GM19395 (cell line): ENCODE results near the gene UCN3.
"Not testable (repeated sequence)": the region's sequence is repeated elsewhere in the genome, so short reads cannot be mapped to it uniquely, and the experiment has no call there.

ENCODE experiments used
- ATAC-seq: cut with Tn5 transposase; IDR thresholded peaks from one replicate; pipeline ENCODE4 v1.9.1; 2021; ENCODE audit warnings: mild to moderate bottlenecking, moderate library complexity; ENCODE audit not compliant: unreplicated experiment

The UCN3 gene

GRCh38 chr10:5365928-5366327, 1.2 kb downstream of the UCN3 start:
- no peak for ATAC-seq

DNA sequence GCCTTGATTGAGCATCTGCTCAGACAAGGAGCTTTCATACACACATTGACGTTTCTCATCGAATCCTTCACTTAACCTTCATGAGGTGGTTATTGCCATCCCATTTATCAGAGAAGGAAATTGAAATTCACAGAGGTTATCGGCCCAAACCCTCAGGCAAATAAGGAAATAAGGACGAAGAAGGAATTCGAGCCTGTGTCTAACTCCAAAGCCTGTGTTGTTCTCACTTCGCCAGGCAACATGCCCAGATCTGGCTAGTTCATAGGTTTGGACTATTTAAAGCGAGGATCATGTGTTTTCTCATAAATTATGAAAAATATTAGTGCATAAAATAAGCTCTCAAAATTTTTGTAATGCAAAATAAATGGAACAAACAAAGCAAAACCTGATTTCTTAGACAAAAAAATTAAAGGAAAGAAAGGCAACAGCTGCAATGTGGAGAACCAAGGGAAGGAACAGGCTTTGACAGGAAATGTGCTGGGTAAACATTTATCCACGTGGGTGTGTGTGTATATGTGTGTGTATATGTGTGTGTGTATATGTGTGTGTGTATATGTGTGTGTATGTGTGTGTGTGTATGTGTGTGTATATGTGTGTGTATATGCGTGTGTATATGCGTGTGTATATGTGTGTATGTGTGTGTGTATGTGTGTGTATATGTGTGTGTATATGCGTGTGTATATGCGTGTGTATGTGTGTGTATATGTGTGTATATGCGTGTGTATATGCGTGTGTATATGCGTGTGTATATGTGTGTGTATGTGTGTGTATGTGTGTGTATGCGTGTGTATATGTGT, 4.8 kb downstream of the UCN3 start:
- no peak for ATAC-seq

DNA sequence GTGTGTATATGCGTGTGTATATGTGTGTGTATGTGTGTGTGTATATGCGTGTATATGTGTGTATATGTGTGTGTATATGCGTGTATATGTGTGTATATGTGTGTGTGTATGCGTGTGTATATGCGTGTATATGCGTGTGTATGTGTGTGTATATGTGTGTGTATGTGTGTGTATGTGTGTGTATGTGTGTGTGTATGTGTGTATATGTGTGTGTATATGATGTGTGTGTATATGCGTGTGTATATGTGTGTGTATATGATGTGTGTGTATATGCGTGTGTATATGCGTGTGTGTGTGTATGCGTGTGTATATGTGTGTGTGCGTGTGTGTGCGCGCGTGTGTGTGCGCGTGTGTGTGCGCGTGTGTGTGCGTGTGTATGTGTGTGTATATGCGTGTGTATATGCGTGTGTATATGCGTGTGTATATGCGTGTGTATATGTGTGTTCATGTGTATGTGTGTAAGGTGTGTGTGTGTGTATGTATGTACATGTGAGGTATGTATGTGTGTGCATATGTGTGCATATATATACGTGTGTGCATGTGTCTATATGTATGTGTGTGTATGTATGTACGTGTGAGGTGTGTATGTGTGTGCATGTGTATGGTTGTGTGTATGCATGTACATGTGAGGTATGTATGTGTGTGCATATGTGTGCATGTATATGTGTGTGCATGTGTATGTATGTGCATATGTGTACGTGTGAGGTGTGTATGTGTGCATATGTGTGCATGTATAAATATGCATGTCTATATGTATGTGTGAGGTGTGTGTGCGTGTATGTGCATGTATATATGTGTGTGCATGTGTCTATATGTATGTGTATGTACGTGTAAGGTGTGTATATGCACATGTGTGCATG, 6.0 kb downstream of the UCN3 start:
- no peak for ATAC-seq

- no peak for ATAC-seq
These were observed 8.5 kb downstream of the UCN3 start for GRCh38 chr10:5373307-5373706.

DNA sequence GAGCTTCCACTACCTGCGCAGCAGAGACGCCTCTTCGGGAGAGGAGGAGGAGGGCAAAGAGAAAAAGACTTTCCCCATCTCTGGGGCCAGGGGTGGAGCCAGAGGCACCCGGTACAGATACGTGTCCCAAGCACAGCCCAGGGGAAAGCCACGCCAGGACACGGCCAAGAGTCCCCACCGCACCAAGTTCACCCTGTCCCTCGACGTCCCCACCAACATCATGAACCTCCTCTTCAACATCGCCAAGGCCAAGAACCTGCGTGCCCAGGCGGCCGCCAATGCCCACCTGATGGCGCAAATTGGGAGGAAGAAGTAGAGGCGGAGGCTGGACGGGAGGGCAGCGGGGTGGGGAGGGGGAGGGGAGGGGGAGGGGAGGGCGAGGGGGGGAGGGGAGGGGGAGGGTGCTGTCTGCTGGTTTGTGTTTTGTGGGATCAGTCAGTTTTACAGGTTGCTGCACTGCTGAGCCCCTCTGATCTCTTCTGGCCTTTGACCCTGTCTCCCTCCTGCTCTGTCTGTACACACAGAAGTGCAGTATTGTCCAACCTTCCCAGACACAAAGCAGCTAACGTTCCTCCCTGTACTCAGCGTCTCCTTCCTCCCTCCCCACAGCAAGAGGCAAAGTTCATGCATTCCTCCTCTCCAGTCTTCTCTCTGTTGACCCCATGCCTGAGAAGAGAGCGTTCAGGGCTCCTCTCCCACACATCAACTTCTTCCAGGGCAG, 9.3 kb downstream of the UCN3 start:
- no peak for ATAC-seq

DNA sequence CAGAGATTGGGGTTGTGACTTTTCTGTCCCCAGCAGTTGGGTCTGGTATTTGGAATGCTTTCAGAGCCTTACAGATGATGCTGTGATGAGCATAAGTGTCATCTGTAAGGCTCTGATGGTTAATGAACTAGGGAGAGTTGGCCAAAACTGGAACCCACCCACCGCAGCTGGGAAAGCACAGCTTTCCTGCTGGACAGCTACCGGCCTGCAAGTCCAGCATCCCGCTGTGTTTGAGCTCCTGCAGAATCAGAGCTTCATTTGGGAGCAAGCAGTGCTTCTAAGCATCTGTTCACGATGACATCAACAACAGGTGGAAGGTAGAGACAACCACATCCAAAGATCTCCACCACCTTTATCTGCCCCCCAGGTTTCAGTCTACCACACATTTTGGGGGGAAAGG, 11.7 kb downstream of the UCN3 start:
- no peak for ATAC-seq

- not testable (repeated sequence) for ATAC-seq
These were observed 14.4 kb downstream of the UCN3 start for GRCh38 chr10:5379202-5379601.

DNA sequence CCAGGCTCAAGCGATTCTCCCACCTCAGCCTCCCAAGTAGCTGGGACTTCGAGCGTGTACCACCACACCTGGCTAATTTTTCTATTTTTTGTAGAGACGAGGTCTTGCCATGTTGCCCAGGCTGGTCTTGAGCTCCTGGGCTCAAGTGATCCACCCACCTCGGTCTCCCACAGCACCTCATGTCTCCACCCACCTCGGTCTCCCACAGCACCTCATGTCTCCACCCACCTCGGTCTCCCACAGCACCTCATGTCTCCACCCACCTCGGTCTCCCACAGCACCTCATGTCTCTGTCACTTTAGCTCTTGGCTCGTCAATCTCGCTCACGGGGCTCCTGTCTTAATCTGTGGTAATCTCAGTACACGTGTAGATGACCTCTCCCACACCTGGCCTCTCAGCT, 15.6 kb downstream of the UCN3 start:
- not testable (repeated sequence) for ATAC-seq

DNA sequence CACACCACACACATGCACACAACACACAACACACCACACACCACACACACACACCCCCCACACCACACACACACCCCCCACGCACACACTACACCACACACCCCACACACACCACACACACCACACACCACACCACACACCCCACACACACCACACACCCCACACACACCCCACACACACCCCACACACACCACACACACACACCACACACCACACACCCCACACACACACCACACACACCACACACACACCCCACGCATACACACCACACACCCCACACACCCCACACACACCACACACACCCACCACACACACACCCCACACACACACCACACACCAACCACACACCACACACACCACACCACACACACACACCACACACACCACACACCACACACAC, 16.4 kb downstream of the UCN3 start:
- ATAC-seq = no peak

- ATAC-seq = no peak
These were observed 20.5 kb downstream of the UCN3 start for GRCh38 chr10:5385224-5385623.

DNA sequence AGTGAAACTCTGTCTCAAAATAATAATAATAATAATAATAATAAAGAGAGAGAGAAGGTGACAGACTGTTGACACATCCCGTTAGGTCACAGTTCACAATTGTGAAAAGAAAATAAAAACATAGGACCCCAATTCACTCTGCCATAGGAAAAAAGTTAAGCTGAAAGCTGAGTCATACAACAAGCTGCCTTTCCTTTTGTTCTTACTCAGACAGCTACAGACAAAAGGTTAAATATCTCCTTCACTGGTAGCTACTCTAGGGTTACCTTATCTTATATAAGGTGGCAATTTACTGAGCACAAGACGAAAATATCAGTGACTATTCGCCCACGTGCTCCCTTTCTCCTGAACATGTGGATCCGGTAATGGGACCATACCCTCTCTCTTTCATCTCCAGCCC, 22.4 kb downstream of the UCN3 start:
- ATAC-seq = no peak

- ATAC-seq = no peak
These were observed 25.9 kb downstream of the UCN3 start for GRCh38 chr10:5390607-5391205.

DNA sequence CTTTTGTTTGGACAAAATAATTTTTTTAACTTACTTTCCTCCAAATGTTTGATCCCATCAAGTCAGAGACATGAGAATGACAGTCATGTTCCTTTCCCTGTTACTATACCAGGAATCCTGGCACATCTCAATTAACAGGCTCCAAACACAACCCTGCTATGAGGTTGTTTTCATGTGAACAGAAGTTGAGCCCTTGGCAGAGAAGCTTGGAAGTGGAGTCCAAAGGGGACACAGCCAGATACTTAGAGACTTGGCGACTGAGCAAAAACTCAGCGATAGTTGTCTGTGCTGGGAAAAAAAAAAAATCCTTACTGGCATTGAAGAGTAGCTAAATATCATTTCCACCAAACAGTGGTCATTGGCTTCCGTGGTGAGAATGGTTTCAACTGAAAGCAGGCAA, 27.0 kb downstream of the UCN3 start:
- no peak for ATAC-seq

- ATAC-seq = no peak
These were observed 28.8 kb downstream of the UCN3 start for GRCh38 chr10:5393529-5393928.

GRCh38 chr10:5395168-5395567, 30.4 kb downstream of the UCN3 start:
- no peak for ATAC-seq

- no peak for ATAC-seq
These were observed 32.0 kb downstream of the UCN3 start for GRCh38 chr10:5396556-5397300.

DNA sequence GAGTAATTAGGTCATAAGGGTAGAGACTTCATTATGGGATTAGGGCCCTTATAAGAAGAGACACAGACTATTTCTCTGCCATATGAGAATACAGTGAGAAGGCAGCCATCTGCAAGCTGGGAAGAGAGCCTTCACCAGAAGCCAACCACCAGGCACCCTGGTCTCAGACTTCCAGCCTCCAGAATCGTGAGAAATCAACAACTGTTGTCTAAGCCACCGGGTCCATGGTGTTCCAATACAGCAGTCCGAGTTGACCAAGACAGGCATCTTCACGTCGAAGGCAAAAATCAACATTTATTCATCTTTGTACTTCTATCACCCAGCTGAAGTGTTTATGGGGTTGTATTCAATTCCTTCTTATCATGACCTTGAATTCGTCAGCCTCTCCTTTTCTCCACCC, 34.6 kb downstream of the UCN3 start:
- no peak for ATAC-seq

GRCh38 chr10:5400468-5401240, 35.9 kb downstream of the UCN3 start:
- ATAC-seq = no peak

- ATAC-seq = no peak
These were observed 38.0 kb downstream of the UCN3 start for GRCh38 chr10:5402798-5403197.
